Endothelial cell of umbilical vein (primary cell): ENCODE measurements around the gene OR13J1. TPM values are rescaled to one million over a fixed set of nuclear protein-coding genes. Genes with fewer than 3 reads are reported as not detected.

Experiments
- BruUV-seq: library from RNA; stranded (reverse); fragments of 400-500 nt; replicated peaks from 2 replicates; lab custom pipeline; 2021; lab: Mats Ljungman, UMichigan
- CTCF ChIA-PET: fragments of 300-600, 350-600 bp; sonication (Branson Sonifier 250); formaldehyde crosslinking; loops from one replicate; lab custom pipeline; 2021; ENCODE audit warnings: antibody characterized with exemption, inconsistent platforms; lab: Charles Lee
- POLR2A ChIA-PET: fragments of 300-600, 350-600 bp; sonication (Branson Sonifier 250); formaldehyde crosslinking; loops from one replicate; lab custom pipeline; 2021; ENCODE audit warnings: antibody characterized with exemption, inconsistent platforms; lab: Charles Lee
- DNase-seq: peaks from one replicate; pipeline ENCODE4 v3.0.0-alpha.2; 2011; ENCODE audit warnings: low read depth, low spot score
- FAIRE-seq: peaks from 2 replicates; lab custom pipeline; 2011; peaks lifted over from hg19 to GRCh38; lab: Jason Lieb, UNC
- H2AFZ ChIP-seq: 2 replicates; pipeline ENCODE4 v1.6.0; 2012; ENCODE audit warnings: low read depth, low read length, control low read depth, inconsistent platforms
- H3K27ac ChIP-seq: 2 replicates; pipeline ENCODE4 v1.5.1; 2011; ENCODE audit warnings: low read depth, mild to moderate bottlenecking, control low read depth, low read length, moderate library complexity; ENCODE audit not compliant: insufficient read depth
- H3K27me3 ChIP-seq, 2 experiments: 2 replicates each; pipeline versions ENCODE4 v1.6.0 to v1.6.1; 2011; ENCODE audit warnings: low read length in 2 of 2, mixed read lengths in 1 of 2; ENCODE audit not compliant: control insufficient read depth in 2 of 2, insufficient read depth in 2 of 2
- H3K36me3 ChIP-seq, 2 experiments: 2 replicates in 1 of 2; 3 replicates in 1 of 2; pipeline ENCODE4 v1.5.1; 2011; ENCODE audit warnings: low read length in 2 of 2, mild to moderate bottlenecking in 1 of 2, moderate library complexity in 1 of 2; ENCODE audit not compliant: control insufficient read depth in 2 of 2, insufficient read depth in 2 of 2; ENCODE audit errors: extremely low read depth in 1 of 2
- H3K4me1 ChIP-seq: 3 replicates; pipeline ENCODE4 v1.5.1; 2011; ENCODE audit warnings: mild to moderate bottlenecking, low read length; ENCODE audit not compliant: control insufficient read depth, insufficient read depth; ENCODE audit errors: extremely low read depth
- H3K4me2 ChIP-seq: 2 replicates; pipeline ENCODE4 v1.6.1; 2011; ENCODE audit warnings: low read length, control low read depth, mixed read lengths; ENCODE audit not compliant: insufficient read depth
- H3K4me3 ChIP-seq, 3 experiments: fragments of 200-600 bp in 1 of 3; sonication (generic), shearing (Covaris generic) in 1 of 3; replicated peaks in 1 of 3; 2 replicates each; pipeline ENCODE4 v1.5.1; 2011 to 2016; ENCODE audit warnings: control low read depth in 3 of 3, low read length in 3 of 3, mild to moderate bottlenecking in 2 of 3, inconsistent platforms in 1 of 3, low read depth in 1 of 3, moderate library complexity in 1 of 3; ENCODE audit not compliant: insufficient read depth in 1 of 3
- H3K79me2 ChIP-seq: 2 replicates; pipeline ENCODE4 v1.6.0; 2012; ENCODE audit warnings: low read length, inconsistent platforms; ENCODE audit not compliant: control insufficient read depth, insufficient read depth
- H3K9ac ChIP-seq: replicated peaks from 2 replicates; pipeline ENCODE3; 2011; ENCODE audit warnings: low read length, control low read depth; ENCODE audit not compliant: insufficient read depth; ENCODE audit errors: extremely low read depth
- H3K9me1 ChIP-seq: replicated peaks from 3 replicates; pipeline ENCODE4 v1.6.0; 2011; ENCODE audit warnings: mild to moderate bottlenecking, low read length; ENCODE audit not compliant: control insufficient read depth, insufficient read depth; ENCODE audit errors: extremely low read depth
- H3K9me3 ChIP-seq: replicated peaks from 2 replicates; pipeline ENCODE4 v1.5.1; 2012; ENCODE audit warnings: low read length, inconsistent platforms; ENCODE audit not compliant: control insufficient read depth, insufficient read depth
- H4K20me1 ChIP-seq: replicated peaks from 2 replicates; pipeline ENCODE3; 2011; ENCODE audit warnings: mild to moderate bottlenecking, low read length; ENCODE audit not compliant: control insufficient read depth, insufficient read depth; ENCODE audit errors: extremely low read depth
- EZH2 ChIP-seq: IDR thresholded peaks from 2 replicates; pipeline ENCODE4 v1.6.1; 2012; ENCODE audit warnings: borderline replicate concordance, low read depth, mild to moderate bottlenecking, moderate library complexity, low read length, inconsistent platforms; ENCODE audit not compliant: severe bottlenecking
- FOS ChIP-seq: IDR thresholded peaks from 2 replicates; pipeline ENCODE4 v1.6.1; 2011; ENCODE audit warnings: mild to moderate bottlenecking, low read length, moderate library complexity, borderline replicate concordance; ENCODE audit not compliant: insufficient read depth
- dilution Hi-C: fragments of 300-500 bp; cut with MboI; formaldehyde crosslinking; loops from one replicate; pipeline ENCODE4 v1.15.0; 2019; ENCODE audit warnings: low sequenced_read_pairs; ENCODE audit not compliant: extremely low pct_ligation_motif_present
- intact Hi-C: fragments of 100-400 bp; cut with micrococcal nuclease; formaldehyde crosslinking; loops from one replicate; pipeline ENCODE4 v1.10.0; 2022
- polyA plus RNA-seq, 4 experiments: library from polyadenylated mRNA; depleted of rRNA in 3 of 4; stranded (reverse) in 3 of 4; unstranded in 1 of 4; fragments of >200 nt; gene quantifications; 2 replicates each; pipeline versions ENCODE4 v1.2.1 to v1.2.3, GENCODE V29; 2011 to 2012; ENCODE audit warnings: missing spikeins in 1 of 4
- total RNA-seq: library from RNA; stranded (reverse); gene quantifications from 2 replicates; pipeline ENCODE4 v1.2.3, GENCODE V29; 2021
- TF ChIP-seq, protein P1 (sequence below): IDR thresholded peaks from 2 replicates; pipeline ENCODE4 v1.6.1; 2011; ENCODE audit not compliant: insufficient read depth, insufficient read length
- TF ChIP-seq, protein P2 (sequence below), 2 donors: IDR thresholded peaks; 1 replicate in 1 of 2; 2 replicates in 1 of 2; pipeline ENCODE4 v1.5.1; 2011; ENCODE audit warnings: low read length in 2 of 2, mild to moderate bottlenecking in 2 of 2, moderate library complexity in 2 of 2, control low read depth in 1 of 2, inconsistent platforms in 1 of 2, low read depth in 1 of 2; ENCODE audit not compliant: insufficient read depth in 1 of 2; ENCODE audit errors: extremely low read depth in 1 of 2

The OR13J1 gene
- total and polyA plus RNA-seq, 2 donors (not counting 3 experiments of a cell fraction or from before 2014, with no cell fraction given): not detected

- H2AFZ ChIP-seq: no peak overlapping the region
- no peak for DNase-seq
These were observed 49.2 kb upstream of the OR13J1 start for GRCh38 chr9:35919212-35920008.

More at GRCh38 chr9:35919212-35920008, 49.2 kb upstream of the OR13J1 start:
- Histone ChIP-seq H3K4me1 (peaks cover 7% of the 10 kb centered on the region), H3K9me3 (no peaks in the 10 kb centered on the region), H3K36me3 (no peaks in the 10 kb centered on the region), H3K27me3 (no peaks in the 10 kb centered on the region), H3K9me1 (no peaks in the 10 kb centered on the region), H3K27ac (no peak overlapping the region), H3K4me2 (no peak overlapping the region), H3K9ac (no peak overlapping the region), H4K20me1 (no peaks in the 10 kb centered on the region), H3K4me3 (no peak overlapping the region), H3K79me2 (no peaks in the 10 kb centered on the region)
- no peak for FAIRE-seq
- CTCF ChIA-PET: interaction anchor here (0.9 to 2.0 kb wide), 7 partner anchors 8 to 187 kb away, joined by 3 to 11 read pairs (median 5); partner anchors contain the start of genes CREB3 and TLN1
- POLR2A ChIA-PET: no interaction called here
- dilution Hi-C loops (no loop called here), intact Hi-C loops (no loop called here)
- BruUV-seq: no TSS peak
- TF ChIP-seq, protein P1, sequence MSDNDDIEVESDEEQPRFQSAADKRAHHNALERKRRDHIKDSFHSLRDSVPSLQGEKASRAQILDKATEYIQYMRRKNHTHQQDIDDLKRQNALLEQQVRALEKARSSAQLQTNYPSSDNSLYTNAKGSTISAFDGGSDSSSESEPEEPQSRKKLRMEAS: no peak
- TF ChIP-seq FOS (no peak), EZH2 (no peak)
- TF ChIP-seq, protein P2, sequence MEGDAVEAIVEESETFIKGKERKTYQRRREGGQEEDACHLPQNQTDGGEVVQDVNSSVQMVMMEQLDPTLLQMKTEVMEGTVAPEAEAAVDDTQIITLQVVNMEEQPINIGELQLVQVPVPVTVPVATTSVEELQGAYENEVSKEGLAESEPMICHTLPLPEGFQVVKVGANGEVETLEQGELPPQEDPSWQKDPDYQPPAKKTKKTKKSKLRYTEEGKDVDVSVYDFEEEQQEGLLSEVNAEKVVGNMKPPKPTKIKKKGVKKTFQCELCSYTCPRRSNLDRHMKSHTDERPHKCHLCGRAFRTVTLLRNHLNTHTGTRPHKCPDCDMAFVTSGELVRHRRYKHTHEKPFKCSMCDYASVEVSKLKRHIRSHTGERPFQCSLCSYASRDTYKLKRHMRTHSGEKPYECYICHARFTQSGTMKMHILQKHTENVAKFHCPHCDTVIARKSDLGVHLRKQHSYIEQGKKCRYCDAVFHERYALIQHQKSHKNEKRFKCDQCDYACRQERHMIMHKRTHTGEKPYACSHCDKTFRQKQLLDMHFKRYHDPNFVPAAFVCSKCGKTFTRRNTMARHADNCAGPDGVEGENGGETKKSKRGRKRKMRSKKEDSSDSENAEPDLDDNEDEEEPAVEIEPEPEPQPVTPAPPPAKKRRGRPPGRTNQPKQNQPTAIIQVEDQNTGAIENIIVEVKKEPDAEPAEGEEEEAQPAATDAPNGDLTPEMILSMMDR (IDR thresholded peaks at IDR 0.05; ENCODE audit: extremely low read depth in 1 of 2, insufficient read depth in 1 of 2, low read depth in 1 of 2, low read length in 2 of 2): no peak
